Upper lobe of right lung (tissue), 1 donor: ENCODE results near the gene SSNA1. TPM values are rescaled to one million over a fixed set of nuclear protein-coding genes. Genes with fewer than 3 reads are reported as not detected.

Experiments
- ATAC-seq: fragments of 200-7000 bp; cut with Tn5 transposase; one replicate; pipeline ENCODE4 v1.9.1; 2020; ENCODE audit warnings: mild to moderate bottlenecking, moderate library complexity
- DNase-seq: peaks from one replicate; pipeline ENCODE4 v3.0.0-alpha.2; 2020
- H3K27ac ChIP-seq: fragments of 200-600 bp; one replicate; pipeline ENCODE4 v1.8.0; 2022
- H3K27me3 ChIP-seq: fragments of 200-600 bp; one replicate; pipeline ENCODE4 v1.8.0; 2022; ENCODE audit warnings: mild to moderate bottlenecking
- H3K36me3 ChIP-seq: fragments of 200-600 bp; one replicate; pipeline ENCODE4 v1.8.0; 2022
- H3K4me1 ChIP-seq: fragments of 200-600 bp; one replicate; pipeline ENCODE4 v1.8.0; 2022
- H3K4me3 ChIP-seq: fragments of 200-600 bp; one replicate; pipeline ENCODE4 v1.8.0; 2022; ENCODE audit warnings: mild to moderate bottlenecking
- H3K9me3 ChIP-seq: fragments of 200-600 bp; one replicate; pipeline ENCODE4 v1.8.0; 2022
- intact Hi-C: fragments of 100-400 bp; cut with DNase I; formaldehyde crosslinking; loops from one replicate; pipeline ENCODE4 v1.11.0; 2022
- long read RNA-seq: library from polyadenylated mRNA; unstranded; transcript quantifications from one replicate; pipeline ENCODE4 v2.0.0, GENCODE V29; 2021
- total RNA-seq: library from RNA; stranded (reverse); fragmentation: NEBNext Ultra II Directional; extraction: Animal tissue kit (Norgen Biotek cat#: 25700); gene quantifications from one replicate; pipeline ENCODE4 v1.2.1, GENCODE V29; 2021
- TF ChIP-seq, protein P1 (sequence below): fragments of 200-600 bp; IDR thresholded peaks from one replicate; pipeline ENCODE4 v1.8.0; 2022; ENCODE audit warnings: antibody characterized with exemption
- donor health status: DM: no; HTN: yes; CAD: no; lungs with severe emphysema.

SSNA1 gene, protein sequence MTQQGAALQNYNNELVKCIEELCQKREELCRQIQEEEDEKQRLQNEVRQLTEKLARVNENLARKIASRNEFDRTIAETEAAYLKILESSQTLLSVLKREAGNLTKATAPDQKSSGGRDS
- total RNA-seq = 55.5 TPM
- long read RNA-seq, transcript SSNA1-202 (2 exons, 1,170 nt) = major isoform, 34 of 66 reads
- long read RNA-seq, transcript SSNA1-201 (3 exons, 896 nt) = minor isoform, 24 of 66 reads
- long read RNA-seq, partial matches to known transcripts = 0 of 66 reads
- long read RNA-seq, other reads (novel, unspliced or antisense) = 7 of 66 reads

DNA sequence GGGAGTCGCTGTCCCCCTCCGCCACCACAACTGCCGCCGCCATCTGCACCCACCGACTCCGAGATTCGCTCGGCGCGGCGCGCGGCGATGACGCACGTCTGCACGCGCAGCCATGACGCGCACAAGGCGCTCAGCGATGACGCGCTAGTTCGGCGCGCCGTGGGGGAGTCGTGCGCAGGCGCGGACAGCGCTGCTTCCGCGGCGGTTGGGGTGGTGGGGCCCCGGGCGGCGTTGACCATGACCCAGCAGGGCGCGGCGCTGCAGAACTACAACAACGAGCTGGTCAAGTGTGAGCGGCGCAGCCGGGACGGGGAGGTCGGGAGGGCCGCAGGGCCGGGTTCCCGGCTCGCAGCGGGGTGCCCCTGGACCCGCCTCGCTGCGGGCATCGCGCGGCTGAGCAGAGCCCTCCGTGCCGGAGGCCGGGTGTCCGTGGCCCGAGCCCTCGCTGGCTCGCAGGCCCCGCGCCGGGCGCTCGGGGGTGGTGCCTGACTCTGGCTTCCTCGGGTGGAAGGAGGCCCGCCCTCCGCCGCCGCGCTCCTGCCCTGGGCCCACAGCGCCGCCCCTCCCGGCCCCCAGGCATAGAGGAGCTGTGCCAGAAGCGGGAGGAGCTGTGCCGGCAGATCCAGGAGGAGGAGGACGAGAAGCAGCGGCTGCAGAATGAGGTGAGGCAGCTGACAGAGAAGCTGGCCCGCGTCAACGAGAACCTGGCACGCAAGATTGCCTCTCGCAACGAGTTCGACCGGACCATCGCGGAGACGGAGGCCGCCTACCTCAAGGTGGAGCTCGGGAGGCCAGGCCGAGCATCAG, at the start of gene SSNA1, which contains the start of gene ANAPC2:
Gene SSNA1, plus strand, starts transcription at position 187 of the 807 bp plus-strand sequence. Its CDS starts 51 bp downstream, at position 238.
Gene ANAPC2, minus strand, starts transcription at position 71 of the 807 bp plus-strand sequence. Its CDS starts 28 bp downstream, at position 43.
- intact Hi-C loops = no loop called here
- peak; percentile 97 for DNase-seq
- H3K4me3 ChIP-seq = peak within 1 kb of the TSS; percentile 99
- peak within 1 kb of the TSS; percentile 95 for H3K27ac ChIP-seq
- peaks cover 44% of the 10 kb centered on the region for H3K36me3 ChIP-seq
- H3K27me3 ChIP-seq = no peaks in the 10 kb centered on the region
- H3K9me3 ChIP-seq = no peaks in the 10 kb centered on the region
- peak; percentile 90 for ATAC-seq
- TF ChIP-seq, protein P1, sequence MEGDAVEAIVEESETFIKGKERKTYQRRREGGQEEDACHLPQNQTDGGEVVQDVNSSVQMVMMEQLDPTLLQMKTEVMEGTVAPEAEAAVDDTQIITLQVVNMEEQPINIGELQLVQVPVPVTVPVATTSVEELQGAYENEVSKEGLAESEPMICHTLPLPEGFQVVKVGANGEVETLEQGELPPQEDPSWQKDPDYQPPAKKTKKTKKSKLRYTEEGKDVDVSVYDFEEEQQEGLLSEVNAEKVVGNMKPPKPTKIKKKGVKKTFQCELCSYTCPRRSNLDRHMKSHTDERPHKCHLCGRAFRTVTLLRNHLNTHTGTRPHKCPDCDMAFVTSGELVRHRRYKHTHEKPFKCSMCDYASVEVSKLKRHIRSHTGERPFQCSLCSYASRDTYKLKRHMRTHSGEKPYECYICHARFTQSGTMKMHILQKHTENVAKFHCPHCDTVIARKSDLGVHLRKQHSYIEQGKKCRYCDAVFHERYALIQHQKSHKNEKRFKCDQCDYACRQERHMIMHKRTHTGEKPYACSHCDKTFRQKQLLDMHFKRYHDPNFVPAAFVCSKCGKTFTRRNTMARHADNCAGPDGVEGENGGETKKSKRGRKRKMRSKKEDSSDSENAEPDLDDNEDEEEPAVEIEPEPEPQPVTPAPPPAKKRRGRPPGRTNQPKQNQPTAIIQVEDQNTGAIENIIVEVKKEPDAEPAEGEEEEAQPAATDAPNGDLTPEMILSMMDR = peak; percentile 31
- H3K4me1 ChIP-seq = peaks cover 34% of the 10 kb centered on the region

- TF ChIP-seq, protein P1 = no peak
- Histone ChIP-seq H3K4me3 (no peak within 1 kb of the TSS), H3K27ac (no peak within 1 kb of the TSS), H3K9me3 (no peaks in the 10 kb centered on the region), H3K4me1 (no peaks in the 10 kb centered on the region), H3K36me3 (no peaks in the 10 kb centered on the region), H3K27me3 (peaks cover 72% of the 10 kb centered on the region)
- intact Hi-C loops = no loop called here
- DNase-seq (peak; percentile 70), ATAC-seq (peak; percentile 63)
Measured at GRCh38 chr9:137138722-137139467, 49.6 kb upstream of the SSNA1 start, which contains the start of gene GRIN1. GRIN1 (plus strand) TSS chr9:137139154; CDS start chr9:137139487, 333 bp downstream.

DNA sequence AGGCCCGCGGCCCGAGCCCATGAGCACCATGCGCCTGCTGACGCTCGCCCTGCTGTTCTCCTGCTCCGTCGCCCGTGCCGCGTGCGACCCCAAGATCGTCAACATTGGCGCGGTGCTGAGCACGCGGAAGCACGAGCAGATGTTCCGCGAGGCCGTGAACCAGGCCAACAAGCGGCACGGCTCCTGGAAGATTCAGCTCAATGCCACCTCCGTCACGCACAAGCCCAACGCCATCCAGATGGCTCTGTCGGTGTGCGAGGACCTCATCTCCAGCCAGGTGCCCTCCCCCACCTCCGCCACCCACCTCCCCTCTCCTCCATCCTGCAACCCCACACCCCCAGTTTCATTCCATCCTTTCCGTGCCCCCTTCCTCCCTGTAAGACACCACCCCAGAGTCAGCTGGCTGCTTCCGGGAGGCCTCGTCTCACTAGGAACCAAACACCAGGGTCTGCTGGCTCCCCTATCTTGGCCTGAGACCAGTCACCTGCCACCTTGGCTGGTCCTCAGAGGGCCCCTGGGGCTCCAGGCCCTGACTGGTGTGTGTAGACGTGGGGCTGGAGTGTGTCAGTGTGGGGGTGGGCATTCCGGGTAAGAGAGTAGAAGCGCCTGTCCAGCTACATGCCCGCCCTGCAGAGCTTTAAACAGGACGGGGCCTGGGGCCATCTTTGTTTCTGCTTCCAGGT, 48.9 kb upstream of the SSNA1 start:
- intact Hi-C loops = no loop called here
- Histone ChIP-seq H3K4me3 (no peak overlapping the region), H3K4me1 (no peaks in the 10 kb centered on the region), H3K27me3 (peaks cover 76% of the 10 kb centered on the region), H3K27ac (no peak overlapping the region), H3K36me3 (no peaks in the 10 kb centered on the region), H3K9me3 (no peaks in the 10 kb centered on the region)
- ATAC-seq (no peak), DNase-seq (peak; percentile 40)
- TF ChIP-seq, protein P1 = no peak

DNA sequence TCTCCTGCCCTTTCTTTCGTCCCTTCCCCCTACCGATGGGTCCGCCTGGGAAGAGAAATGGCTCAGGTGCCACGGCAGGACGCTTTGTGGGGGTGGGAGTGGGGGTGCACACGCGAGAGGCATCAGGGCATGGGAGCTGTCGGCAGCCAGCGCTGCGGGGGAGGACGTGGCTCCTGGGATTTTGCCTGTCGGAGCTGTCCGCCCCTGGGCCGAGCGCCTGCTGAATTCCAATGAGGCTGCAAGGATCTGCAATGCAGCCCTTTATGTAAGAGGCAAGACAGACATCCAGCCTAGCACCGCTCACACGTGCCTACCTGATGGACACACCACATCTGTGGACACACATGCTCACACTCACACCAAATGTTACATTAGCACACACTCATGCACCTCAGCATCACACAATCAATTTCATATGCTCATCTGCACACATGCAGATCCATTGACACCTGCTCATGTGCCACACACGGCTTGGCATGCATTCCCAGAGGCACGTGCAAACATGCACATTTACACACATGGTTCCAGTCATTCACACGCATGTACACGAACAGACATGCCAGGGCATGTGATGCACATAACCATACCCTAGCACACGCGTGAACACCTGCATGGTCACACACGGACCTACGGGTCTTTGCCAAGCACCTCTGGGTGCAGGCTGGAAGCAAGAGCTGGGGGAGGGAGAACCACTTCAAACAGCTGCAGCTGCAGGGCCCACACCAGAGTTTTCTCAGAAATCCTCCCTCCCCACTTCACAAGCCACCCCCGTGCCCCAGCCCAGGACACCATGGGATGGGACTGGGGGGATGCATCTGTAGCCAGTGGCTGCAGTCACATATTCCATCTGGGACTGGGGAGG, 48.1 kb upstream of the SSNA1 start:
- no peak overlapping the region for H3K27ac ChIP-seq
- DNase-seq = peak; percentile 46
- H3K36me3 ChIP-seq = no peaks in the 10 kb centered on the region
- H3K27me3 ChIP-seq = peaks cover 76% of the 10 kb centered on the region
- TF ChIP-seq, protein P1 = no peak
- no peaks in the 10 kb centered on the region for H3K4me1 ChIP-seq
- intact Hi-C loops = no loop called here
- H3K9me3 ChIP-seq = no peaks in the 10 kb centered on the region
- no peak for ATAC-seq
- H3K4me3 ChIP-seq = no peak overlapping the region
